ENCODE measurements around the gene TMEM175. TPM values are rescaled to one million over a fixed set of nuclear protein-coding genes. Genes with fewer than 3 reads are reported as not detected.

TMEM175 gene
- total and polyA plus RNA-seq, 2 of the 4 experiments (the other 2 are of a cell fraction) = 7.7 to 41.9 TPM

- H2AFZ ChIP-seq (replicated peaks; ENCODE audit: low read length, poor library complexity) = no peak overlapping the region
- no peak overlapping the region for H4K91ac ChIP-seq (ENCODE audit: insufficient read depth, low read depth, low read length)
- intact Hi-C loops (cut with micrococcal nuclease) = no loop called here
- in situ Hi-C loops (cut with MboI; ENCODE audit: low sequenced_read_pairs) = no loop called here
- 88% methylated on average over 6 of the region's 12 CpGs; no CpG with 5 or more reads in 1 of the 2 experiments for WGBS, 2 experiments (ENCODE audit: extremely low coverage in 2 of 2, insufficient read length in 1 of 2)
- no TSS peak for BruUV-seq (replicated peaks)
- no peaks in the 10 kb centered on the region for H3K27me3 ChIP-seq (ENCODE audit: control insufficient read depth, insufficient read depth, low read length)
- H2BK20ac ChIP-seq (ENCODE audit: low read depth, low read length) = no peak overlapping the region
- TF ChIP-seq RCOR1 (IDR thresholded peaks at IDR 0.05; ENCODE audit: insufficient replicate concordance, low read length) (no peak), USF2 (IDR thresholded peaks at IDR 0.05; ENCODE audit: low read depth, low read length) (no peak), RAD21 (IDR thresholded peaks at IDR 0.05; ENCODE audit: low read length) (no peak)
- peaks cover 22% of the 10 kb centered on the region for H4K20me1 ChIP-seq (ENCODE audit: insufficient read depth, low read length)
- H3K9ac ChIP-seq (ENCODE audit: low read depth, low read length) = no peak overlapping the region
- no peak overlapping the region for H2BK5ac ChIP-seq (ENCODE audit: low read depth, low read length, poor library complexity, severe bottlenecking)
- dilution Hi-C loops (cut with HindIII; ENCODE audit: low sequenced_read_pairs, unreplicated experiment) = no loop called here
- H3K4me2 ChIP-seq (ENCODE audit: low read depth, low read length) = no peak overlapping the region
- no peaks in the 10 kb centered on the region for H3K4me1 ChIP-seq (ENCODE audit: control insufficient read depth, insufficient read depth, low read length)
- no peaks in the 10 kb centered on the region for H3K9me3 ChIP-seq (ENCODE audit: control insufficient read depth, insufficient read depth, low read length)
- no peak overlapping the region for H3K56ac ChIP-seq (ENCODE audit: extremely low read depth, insufficient read depth, low read length)
- H3K79me1 ChIP-seq (ENCODE audit: low read depth in 1 of 2, low read length in 2 of 2) = peaks cover 10 to 54% of the 10 kb centered on the region in 2 experiments; a peak in 2 of 4 replicates
- no peak overlapping the region for H3K4me3 ChIP-seq (ENCODE audit: insufficient read depth, low read depth, low read length)
- H2BK15ac ChIP-seq (ENCODE audit: low read depth, low read length) = no peak overlapping the region
- CTCF ChIA-PET = no interaction called here
- no peak overlapping the region for H4K5ac ChIP-seq (ENCODE audit: low read depth, low read length)
- H3K4ac ChIP-seq (ENCODE audit: low read depth, low read length) = no peak overlapping the region
- no peak overlapping the region for H3K14ac ChIP-seq (replicated peaks; ENCODE audit: low read depth, low read length)
- POLR2A ChIA-PET (ENCODE audit: unreplicated experiment) = no interaction called here
- H3K36me3 ChIP-seq (ENCODE audit: control insufficient read depth, insufficient read depth, low read length) = peaks cover 54% of the 10 kb centered on the region
- no peaks in the 10 kb centered on the region for H3K9me1 ChIP-seq (ENCODE audit: insufficient read depth, low read length)
- no peak overlapping the region for H4K8ac ChIP-seq (ENCODE audit: low read depth in 2 of 2, low read length in 2 of 2)
- H3K27ac ChIP-seq (ENCODE audit: insufficient read depth, low read length) = no peak overlapping the region
- no peak overlapping the region for H3K23ac ChIP-seq (ENCODE audit: low read depth, low read length)
- DNase-seq (no peak), ATAC-seq (ENCODE audit: low read depth) (no peak)
- no peak overlapping the region for H2BK120ac ChIP-seq (ENCODE audit: low read depth, low read length)
- H2AK5ac ChIP-seq (ENCODE audit: low read depth, low read length) = no peak overlapping the region
- H2AK9ac ChIP-seq (replicated peaks; ENCODE audit: low read depth, low read length, poor library complexity) = no peak overlapping the region
- no peak overlapping the region for H3K18ac ChIP-seq (ENCODE audit: low read depth, low read length)
Observed at GRCh38 chr4:899556-899906, 32.7 kb upstream of the TMEM175 start.
